Mucosa of descending colon (tissue), 3 donors: ENCODE results near the gene KCNQ5. TPM values are rescaled to one million over a fixed set of nuclear protein-coding genes. Genes with fewer than 3 reads are reported as not detected.

Source experiments
- ATAC-seq: fragments of 200-7000 bp; cut with Tn5 transposase; one replicate; pipeline ENCODE4 v1.9.1; 2020; ENCODE audit warnings: mild to moderate bottlenecking, moderate library complexity
- DNase-seq, 3 donors: peaks; one replicate each; pipeline ENCODE4 v3.0.0-alpha.2; 2020
- H3K36me3 ChIP-seq: fragments of 200-600 bp; one replicate; pipeline ENCODE4 v1.8.0; 2021; ENCODE audit warnings: low read depth, mild to moderate bottlenecking
- H3K4me1 ChIP-seq: fragments of 200-600 bp; one replicate; pipeline ENCODE4 v1.8.0; 2021; ENCODE audit warnings: low read depth, mild to moderate bottlenecking
- H3K4me3 ChIP-seq: fragments of 200-600 bp; one replicate; pipeline ENCODE4 v1.8.0; 2021; ENCODE audit warnings: mild to moderate bottlenecking
- H3K9me3 ChIP-seq: fragments of 200-600 bp; one replicate; pipeline ENCODE4 v1.8.0; 2021; ENCODE audit warnings: mild to moderate bottlenecking
- CTCF ChIP-seq: fragments of 200-600 bp; IDR thresholded peaks from one replicate; pipeline ENCODE4 v1.8.0; 2022; ENCODE audit warnings: antibody characterized with exemption, mild to moderate bottlenecking
- intact Hi-C, 2 donors: fragments of 100-400 bp; cut with DNase I in 1 of 2; cut with micrococcal nuclease in 1 of 2; formaldehyde crosslinking; loops; one replicate each; pipeline versions ENCODE4 v1.11.0 to v1.11.1; 2022; cut with DNase I, micrococcal nuclease
- total RNA-seq, 3 donors: library from RNA; stranded (reverse); fragmentation: NEBNext Ultra II Directional in 2 of 3; extraction: Animal tissue kit (Norgen Biotek cat#: 25700) in 2 of 3; gene quantifications; one replicate each; pipeline versions ENCODE4 v1.2.1 to v1.2.4, GENCODE V29; 2021 to 2023
- donor health status: DM: no; HTN: no; CAD: no; lungs with moderate emphysema.
- donor health status: DM: no; HTN: no; CAD: no.
- donor health status: DM: no; HTN: yes; CAD: no.

KCNQ5 gene
- total RNA-seq, 3 donors from 2014 or later, result 0.14 to 2.3 (median 0.17) TPM

- no peaks in the 10 kb centered on the region for H3K36me3 ChIP-seq
- intact Hi-C loops, result no loop called here
- H3K4me3 ChIP-seq, result no peak overlapping the region
- no peak for ATAC-seq
- H3K4me1 ChIP-seq, result no peaks in the 10 kb centered on the region
- DNase-seq, result no peak
- no peak for TF ChIP-seq CTCF
- no peaks in the 10 kb centered on the region for H3K9me3 ChIP-seq
These were observed 319.9 kb downstream of the KCNQ5 start for GRCh38 chr6:72941751-72942150.

GRCh38 chr6:72943699-72944098 lies 321.8 kb downstream of the KCNQ5 start:
- ATAC-seq, result no peak
- no peak for DNase-seq
- Histone ChIP-seq H3K36me3 (no peaks in the 10 kb centered on the region), H3K4me3 (no peak overlapping the region), H3K9me3 (no peaks in the 10 kb centered on the region), H3K4me1 (no peaks in the 10 kb centered on the region)
- TF ChIP-seq CTCF, result no peak
- intact Hi-C loops, result no loop called here

GRCh38 chr6:72944660-72945059 lies 322.8 kb downstream of the KCNQ5 start:
- Histone ChIP-seq H3K36me3 (no peaks in the 10 kb centered on the region), H3K4me1 (no peaks in the 10 kb centered on the region), H3K9me3 (no peaks in the 10 kb centered on the region), H3K4me3 (no peak overlapping the region)
- ATAC-seq (no peak), DNase-seq (no peak)
- TF ChIP-seq CTCF, result no peak
- intact Hi-C loops, result no loop called here

GRCh38 chr6:72946774-72947173 lies 324.9 kb downstream of the KCNQ5 start:
- ATAC-seq, result no peak
- H3K4me1 ChIP-seq, result no peaks in the 10 kb centered on the region
- intact Hi-C loops, result no loop called here
- no peak for DNase-seq
- no peak overlapping the region for H3K4me3 ChIP-seq
- H3K36me3 ChIP-seq, result no peaks in the 10 kb centered on the region
- no peaks in the 10 kb centered on the region for H3K9me3 ChIP-seq
- no peak for TF ChIP-seq CTCF

- H3K9me3 ChIP-seq, result no peaks in the 10 kb centered on the region
- no peaks in the 10 kb centered on the region for H3K4me1 ChIP-seq
- intact Hi-C loops, result no loop called here
- DNase-seq (no peak), ATAC-seq (no peak)
- TF ChIP-seq CTCF, result no peak
- H3K4me3 ChIP-seq, result no peak overlapping the region
- H3K36me3 ChIP-seq, result no peaks in the 10 kb centered on the region
These were observed 325.7 kb downstream of the KCNQ5 start for GRCh38 chr6:72947534-72947933.

GRCh38 chr6:72948153-72948552 lies 326.3 kb downstream of the KCNQ5 start:
- TF ChIP-seq CTCF, result no peak
- Histone ChIP-seq H3K9me3 (no peaks in the 10 kb centered on the region), H3K4me3 (no peak overlapping the region), H3K4me1 (no peaks in the 10 kb centered on the region), H3K36me3 (no peaks in the 10 kb centered on the region)
- ATAC-seq (no peak), DNase-seq (no peak)
- intact Hi-C loops, result no loop called here
